ENCODE results near the gene AGBL5. TPM values are rescaled to one million over a fixed set of nuclear protein-coding genes. Genes with fewer than 3 reads are reported as not detected.
A peak's percentile ranks its signal among the peaks of the same experiment; 100 is the strongest.
"Not testable (repeated sequence)": the region's sequence is repeated elsewhere in the genome, so short reads cannot be mapped to it uniquely, and the experiment has no call there.

AGBL5 gene
- total and polyA plus RNA-seq, 2 donors (not counting 1 experiment from before 2014, with no cell fraction given): 10.0 to 17.5 TPM

GRCh38 chr2:27117995-27118524 is 66.6 kb downstream of the AGBL5 start:
- H2AFZ ChIP-seq (ENCODE audit: insufficient read depth, low read depth, low read length, poor library complexity, severe bottlenecking): peak overlapping the region; percentile 56

GRCh38 chr2:27118525-27119329 is 67.3 kb downstream of the AGBL5 start, which contains the start of gene CGREF1:
CGREF1 (minus strand) TSS chr2:27119128; CDS start chr2:27104366, 14,762 bp downstream.
- peaks cover 16 to 19% of the 10 kb centered on the region in 2 donors for H3K4me1 ChIP-seq (ENCODE audit: control insufficient read depth in 2 of 2, insufficient read depth in 2 of 2, low read length in 2 of 2)
- H3K27me3 Mint-ChIP-seq: peaks cover 39% of the 10 kb centered on the region
- no peaks in the 10 kb centered on the region for H3K9me3 Mint-ChIP-seq (ENCODE audit: insufficient read depth)
- WGBS (ENCODE audit: insufficient coverage): 6% methylated on average over 84 of the region's 84 CpGs
- peak within 1 kb of the TSS; percentile 56 for H2AFZ ChIP-seq (ENCODE audit: insufficient read depth, low read depth, low read length, poor library complexity, severe bottlenecking)
- TF ChIP-seq EZH2 (IDR thresholded peaks at IDR 0.05; ENCODE audit: borderline replicate concordance, insufficient read depth, low read depth, low read length, poor library complexity, severe bottlenecking) (no peak), CTCF (IDR thresholded peaks at IDR 0.05) (no peak)
- ATAC-seq (ENCODE audit: low read depth) (no peak), DNase-seq (peak; percentile 38)
- H3K9ac ChIP-seq (ENCODE audit: low read length): peak within 1 kb of the TSS; percentile 55
- no peak within 1 kb of the TSS for H3K27ac Mint-ChIP-seq
- peak within 1 kb of the TSS in 2 of 5 experiments; percentile 38 to 50 for H3K4me3 ChIP-seq (ENCODE audit: control extremely low read depth in 1 of 5, extremely low read depth in 1 of 5, insufficient read depth in 1 of 5, low read depth in 2 of 5, low read length in 4 of 5)
- ChIA-PET CTCF (no interaction called here), POLR2A (no interaction called here)
- H4K20me1 ChIP-seq (ENCODE audit: control insufficient read depth, insufficient read depth, low read length, poor library complexity, severe bottlenecking): no peaks in the 10 kb centered on the region
- no peaks in the 10 kb centered on the region for H3K36me3 ChIP-seq (replicated peaks in 1 of 2; ENCODE audit: control extremely low read depth in 1 of 2, control insufficient read depth in 1 of 2, extremely low read depth in 1 of 2, insufficient read depth in 2 of 2, low read length in 1 of 2)
- H3K27ac ChIP-seq (ENCODE audit: low read length in 2 of 2): no peak within 1 kb of the TSS
- no peaks in the 10 kb centered on the region for H3K79me2 ChIP-seq (ENCODE audit: control insufficient read depth, insufficient read depth, low read length)
- H3K4me1 Mint-ChIP-seq: peaks cover 16% of the 10 kb centered on the region
- H3K4me2 ChIP-seq (replicated peaks; ENCODE audit: low read depth, low read length, poor library complexity, severe bottlenecking): peak within 1 kb of the TSS; percentile 84
- intact Hi-C loops (cut with micrococcal nuclease): no loop called here
- H3K4me3 Mint-ChIP-seq: peak within 1 kb of the TSS; percentile 85
- H3K9me3 ChIP-seq (ENCODE audit: control extremely low read depth in 1 of 3, control insufficient read depth in 2 of 3, insufficient read depth in 1 of 3, low read length in 2 of 3): peaks cover 0 to 9% (median 0%) of the 10 kb centered on the region in 3 donors
- H3K27me3 ChIP-seq (replicated peaks in 1 of 4; ENCODE audit: control extremely low read depth in 1 of 4, control insufficient read depth in 3 of 4, insufficient read depth in 4 of 4, low read length in 3 of 4): peaks cover 0 to 26% (median 12%) of the 10 kb centered on the region in 4 experiments

More at GRCh38 chr2:27117995-27118524, 66.6 kb downstream of the AGBL5 start:
- peaks cover 0 to 9% (median 0%) of the 10 kb centered on the region in 3 donors for H3K9me3 ChIP-seq (ENCODE audit: control extremely low read depth in 1 of 3, control insufficient read depth in 2 of 3, insufficient read depth in 1 of 3, low read length in 2 of 3)
- ChIA-PET CTCF (no interaction called here), POLR2A (no interaction called here)
- H3K27ac ChIP-seq (ENCODE audit: low read length in 2 of 2): no peak overlapping the region
- H3K4me2 ChIP-seq (replicated peaks; ENCODE audit: low read depth, low read length, poor library complexity, severe bottlenecking): peak overlapping the region; percentile 84
- ATAC-seq (ENCODE audit: low read depth): no peak
- peaks cover 12 to 16% of the 10 kb centered on the region in 2 donors for H3K4me1 ChIP-seq (ENCODE audit: control insufficient read depth in 2 of 2, insufficient read depth in 2 of 2, low read length in 2 of 2)
- DNase-seq: no peak
- H3K4me3 Mint-ChIP-seq: peak overlapping the region; percentile 23
- 41% methylated on average over 13 of the region's 14 CpGs for WGBS (ENCODE audit: insufficient coverage)
- no peaks in the 10 kb centered on the region for H4K20me1 ChIP-seq (ENCODE audit: control insufficient read depth, insufficient read depth, low read length, poor library complexity, severe bottlenecking)
- H3K9ac ChIP-seq (ENCODE audit: low read length): no peak overlapping the region
- TF ChIP-seq EZH2 (IDR thresholded peaks at IDR 0.05; ENCODE audit: borderline replicate concordance, insufficient read depth, low read depth, low read length, poor library complexity, severe bottlenecking): no peak
- no peak overlapping the region for H3K27ac Mint-ChIP-seq
- H3K4me1 Mint-ChIP-seq: peaks cover 12% of the 10 kb centered on the region
- H3K9me3 Mint-ChIP-seq (ENCODE audit: insufficient read depth): no peaks in the 10 kb centered on the region
- no peaks in the 10 kb centered on the region for H3K79me2 ChIP-seq (ENCODE audit: control insufficient read depth, insufficient read depth, low read length)
- peaks cover 0 to 26% (median 12%) of the 10 kb centered on the region in 4 experiments for H3K27me3 ChIP-seq (replicated peaks in 1 of 4; ENCODE audit: control extremely low read depth in 1 of 4, control insufficient read depth in 3 of 4, insufficient read depth in 4 of 4, low read length in 3 of 4)
- H3K4me3 ChIP-seq (ENCODE audit: control extremely low read depth in 1 of 5, extremely low read depth in 1 of 5, insufficient read depth in 1 of 5, low read depth in 2 of 5, low read length in 4 of 5): peak overlapping the region in 1 of 5 experiments; percentile 50
- peaks cover 38% of the 10 kb centered on the region for H3K27me3 Mint-ChIP-seq
- intact Hi-C loops (cut with micrococcal nuclease): no loop called here
- H3K36me3 ChIP-seq (replicated peaks in 1 of 2; ENCODE audit: control extremely low read depth in 1 of 2, control insufficient read depth in 1 of 2, extremely low read depth in 1 of 2, insufficient read depth in 2 of 2, low read length in 1 of 2): no peaks in the 10 kb centered on the region

- H2AFZ ChIP-seq (ENCODE audit: insufficient read depth, low read depth, low read length, poor library complexity, severe bottlenecking): peak overlapping the region; percentile 56
- peaks cover 39% of the 10 kb centered on the region for H3K27me3 Mint-ChIP-seq
- ATAC-seq (ENCODE audit: low read depth): not testable (repeated sequence)
Measured at GRCh38 chr2:27119330-27119670, 67.8 kb downstream of the AGBL5 start.

More at GRCh38 chr2:27119330-27119670, 67.8 kb downstream of the AGBL5 start:
- CTCF ChIA-PET; DNase-seq; H3K27ac ChIP-seq (ENCODE audit: low read length in 2 of 2); intact Hi-C loops (cut with micrococcal nuclease); POLR2A ChIA-PET; H3K27ac Mint-ChIP-seq; H3K9me3 ChIP-seq (ENCODE audit: control extremely low read depth in 1 of 3, control insufficient read depth in 2 of 3, insufficient read depth in 1 of 3, low read length in 2 of 3); H3K9me3 Mint-ChIP-seq (ENCODE audit: insufficient read depth); H3K79me2 ChIP-seq (ENCODE audit: control insufficient read depth, insufficient read depth, low read length); H3K36me3 ChIP-seq (replicated peaks in 1 of 2; ENCODE audit: control extremely low read depth in 1 of 2, control insufficient read depth in 1 of 2, extremely low read depth in 1 of 2, insufficient read depth in 2 of 2, low read length in 1 of 2); H4K20me1 ChIP-seq (ENCODE audit: control insufficient read depth, insufficient read depth, low read length, poor library complexity, severe bottlenecking): not testable (repeated sequence)
- H3K4me1 ChIP-seq (ENCODE audit: control insufficient read depth in 2 of 2, insufficient read depth in 2 of 2, low read length in 2 of 2): peaks cover 21 to 24% of the 10 kb centered on the region in 2 donors
- peak overlapping the region in 2 of 5 experiments; percentile 38 to 50 for H3K4me3 ChIP-seq (ENCODE audit: control extremely low read depth in 1 of 5, extremely low read depth in 1 of 5, insufficient read depth in 1 of 5, low read depth in 2 of 5, low read length in 4 of 5)
- peaks cover 18% of the 10 kb centered on the region for H3K4me1 Mint-ChIP-seq
- peak overlapping the region; percentile 85 for H3K4me3 Mint-ChIP-seq
- H3K27me3 ChIP-seq (replicated peaks in 1 of 4; ENCODE audit: control extremely low read depth in 1 of 4, control insufficient read depth in 3 of 4, insufficient read depth in 4 of 4, low read length in 3 of 4): peaks cover 0 to 26% (median 12%) of the 10 kb centered on the region in 4 experiments
- peak overlapping the region; percentile 84 for H3K4me2 ChIP-seq (replicated peaks; ENCODE audit: low read depth, low read length, poor library complexity, severe bottlenecking)
- H3K9ac ChIP-seq (ENCODE audit: low read length): peak overlapping the region; percentile 55
- 60% methylated on average over 4 of the region's 8 CpGs for WGBS (ENCODE audit: insufficient coverage)
